ENCODE measurements around the gene TOMM34. TPM values are rescaled to one million over a fixed set of nuclear protein-coding genes. Genes with fewer than 3 reads are reported as not detected.
A peak's percentile ranks its signal among the peaks of the same experiment; 100 is the strongest.

TOMM34 gene
- 100 to 1,000 TPM in 1 of 2 donors, 10 to 100 TPM in 1; 24.4 to 163 TPM for total RNA-seq

- intact Hi-C loops (cut with DNase I): no loop called here
- under 1% methylated on average over 55 of the region's 60 CpGs for WGBS
- TF ChIP-seq POLR2A (IDR thresholded peaks at IDR 0.05) (peak; percentile 89), CTCF (IDR thresholded peaks at IDR 0.05) (peak in 2 of 4 experiments; percentile 13 to 37), POLR2AphosphoS5 (IDR thresholded peaks at IDR 0.05) (peak; percentile 95)
- no peaks in the 10 kb centered on the region for H3K27me3 ChIP-seq (replicated peaks; ENCODE audit: insufficient read depth)
- H3K27ac ChIP-seq: peak within 1 kb of the TSS; percentile 77 to 82
- H3K4me3 ChIP-seq: peak within 1 kb of the TSS; percentile 68 to 72
- H3K9me3 ChIP-seq: no peaks in the 10 kb centered on the region
- no peaks in the 10 kb centered on the region for H3K36me3 ChIP-seq
- peak; percentile 94 for DNase-seq (ENCODE audit: low spot score)
- H3K4me1 ChIP-seq (replicated peaks): peaks cover 3% of the 10 kb centered on the region
These were observed at the start of gene TOMM34 for GRCh38 chr20:44960103-44960852. Gene TOMM34 (minus strand): TSS chr20:44960397. CDS start chr20:44960333, 64 bp downstream.

- no peaks in the 10 kb centered on the region for H3K27me3 ChIP-seq (replicated peaks; ENCODE audit: insufficient read depth)
- H3K4me3 ChIP-seq: no peak overlapping the region
- intact Hi-C loops (cut with DNase I): no loop called here
- TF ChIP-seq CTCF (IDR thresholded peaks at IDR 0.05) (no peak), POLR2A (IDR thresholded peaks at IDR 0.05) (no peak), POLR2AphosphoS5 (IDR thresholded peaks at IDR 0.05) (no peak)
- H3K36me3 ChIP-seq: no peaks in the 10 kb centered on the region
- no peak overlapping the region for H3K27ac ChIP-seq
- H3K9me3 ChIP-seq: no peaks in the 10 kb centered on the region
- no peaks in the 10 kb centered on the region for H3K4me1 ChIP-seq (replicated peaks)
- no peak for DNase-seq (ENCODE audit: low spot score)
These were observed 48.4 kb upstream of the TOMM34 start for GRCh38 chr20:45008521-45009049.

GRCh38 chr20:44997668-44998067 lies 37.5 kb upstream of the TOMM34 start:
- H3K36me3 ChIP-seq: peaks cover 0 to 4% of the 10 kb centered on the region in 2 donors
- 96% methylated on average over 5 of the region's 5 CpGs for whole genome bisulfite sequencing

GRCh38 chr20:44997171-44997570 lies 37.0 kb upstream of the TOMM34 start:
- no peaks in the 10 kb centered on the region for H3K9me3 ChIP-seq
- TF ChIP-seq POLR2A (IDR thresholded peaks at IDR 0.05): no peak
- no peak overlapping the region for H3K27ac ChIP-seq
- no peaks in the 10 kb centered on the region for H3K4me1 ChIP-seq (replicated peaks)
- 95% methylated on average over 6 of the region's 6 CpGs for WGBS
- no peak overlapping the region for H3K4me3 ChIP-seq
- H3K36me3 ChIP-seq: peaks cover 0 to 4% of the 10 kb centered on the region in 2 donors
- no peaks in the 10 kb centered on the region for H3K27me3 ChIP-seq (replicated peaks; ENCODE audit: insufficient read depth)
- DNase-seq (ENCODE audit: low spot score): no peak
- intact Hi-C loops (cut with DNase I): no loop called here

More at GRCh38 chr20:44997668-44998067, 37.5 kb upstream of the TOMM34 start:
- Histone ChIP-seq H3K9me3 (no peaks in the 10 kb centered on the region), H3K4me3 (no peak overlapping the region), H3K27me3 (replicated peaks; ENCODE audit: insufficient read depth) (no peaks in the 10 kb centered on the region), H3K4me1 (replicated peaks) (no peaks in the 10 kb centered on the region), H3K27ac (no peak overlapping the region)
- intact Hi-C loops (cut with DNase I): no loop called here
- no peak for TF ChIP-seq POLR2A (IDR thresholded peaks at IDR 0.05)
- TF ChIP-seq POLR2AphosphoS5 (IDR thresholded peaks at IDR 0.05): no peak
- no peak for TF ChIP-seq CTCF (IDR thresholded peaks at IDR 0.05)
- DNase-seq (ENCODE audit: low spot score): no peak

GRCh38 chr20:44993343-44993742 lies 33.1 kb upstream of the TOMM34 start:
- no peaks in the 10 kb centered on the region for H3K9me3 ChIP-seq
- 94% methylated on average over 3 of the region's 3 CpGs for WGBS
- peaks cover 0 to 4% of the 10 kb centered on the region in 2 donors for H3K36me3 ChIP-seq
- intact Hi-C loops (cut with DNase I): no loop called here
- H3K27me3 ChIP-seq (replicated peaks; ENCODE audit: insufficient read depth): no peaks in the 10 kb centered on the region
- TF ChIP-seq CTCF (IDR thresholded peaks at IDR 0.05): no peak
- no peak for DNase-seq (ENCODE audit: low spot score)
- H3K27ac ChIP-seq: no peak overlapping the region
- H3K4me3 ChIP-seq: no peak overlapping the region
- H3K4me1 ChIP-seq (replicated peaks): no peaks in the 10 kb centered on the region

All from prostate gland (tissue), 2 donors.